Measurements from ENCODE around the gene DACH1.

Gene DACH1

DNA sequence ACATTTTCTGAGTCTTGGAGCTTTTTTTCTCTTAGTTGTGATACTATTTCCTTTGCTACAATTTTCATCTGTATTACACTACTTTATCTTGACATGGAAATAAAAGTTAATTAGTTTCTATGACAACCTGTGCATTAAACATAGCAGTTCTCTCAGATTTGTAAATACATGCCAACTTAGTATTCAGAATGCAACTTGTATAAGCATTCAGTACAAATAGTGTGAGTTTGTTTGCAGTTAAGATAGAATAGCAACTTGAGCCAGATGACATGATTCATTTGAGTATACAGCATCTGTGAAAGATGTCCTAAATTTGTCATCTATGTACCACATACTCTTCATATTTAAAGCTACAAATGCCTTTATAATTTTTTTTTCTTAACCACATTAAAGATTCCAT lies 98.1 kb downstream of the DACH1 start:
- no peaks in the 10 kb centered on the region for H3K4me1 Mint-ChIP-seq (ENCODE audit: low read depth)
- no peak overlapping the region for H3K4me3 Mint-ChIP-seq
- H3K27ac Mint-ChIP-seq = no peak overlapping the region
- no peak for DNase-seq (ENCODE audit: low spot score)
- H3K9me3 Mint-ChIP-seq = no peaks in the 10 kb centered on the region
- H3K27me3 Mint-ChIP-seq (ENCODE audit: low read depth) = no peaks in the 10 kb centered on the region
- no peaks in the 10 kb centered on the region for H3K36me3 Mint-ChIP-seq (ENCODE audit: low read depth)

- Mint-ChIP-seq H3K27me3 (ENCODE audit: low read depth) (no peaks in the 10 kb centered on the region), H3K27ac (no peak overlapping the region), H3K9me3 (no peaks in the 10 kb centered on the region), H3K4me1 (ENCODE audit: low read depth) (no peaks in the 10 kb centered on the region), H3K4me3 (no peak overlapping the region), H3K36me3 (ENCODE audit: low read depth) (no peaks in the 10 kb centered on the region)
- DNase-seq (ENCODE audit: low spot score) = no peak
Observed at GRCh38 chr13:71759651-71760511, 107.1 kb downstream of the DACH1 start.

DNA sequence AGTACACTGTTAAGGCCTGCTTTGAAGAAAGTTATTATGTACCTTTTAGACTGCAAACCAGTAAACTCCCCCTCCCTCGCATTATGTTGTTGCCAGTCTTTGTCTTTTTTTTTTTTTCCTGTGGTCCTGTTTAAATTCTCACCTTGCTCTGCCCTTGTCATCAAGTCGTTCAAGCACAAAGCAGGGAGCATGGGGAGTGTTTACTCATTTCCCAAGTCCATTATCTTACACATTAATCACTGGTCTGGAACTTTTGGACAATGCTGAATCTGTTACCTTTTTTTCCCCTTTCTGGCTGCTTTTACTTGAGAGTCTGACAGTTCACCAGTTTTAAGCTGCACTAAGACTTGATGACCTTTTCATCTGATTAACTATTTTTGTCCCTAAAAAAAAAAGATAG lies 108.2 kb downstream of the DACH1 start:
- H3K27me3 Mint-ChIP-seq (ENCODE audit: low read depth) = no peaks in the 10 kb centered on the region
- no peak for DNase-seq (ENCODE audit: low spot score)

DNA sequence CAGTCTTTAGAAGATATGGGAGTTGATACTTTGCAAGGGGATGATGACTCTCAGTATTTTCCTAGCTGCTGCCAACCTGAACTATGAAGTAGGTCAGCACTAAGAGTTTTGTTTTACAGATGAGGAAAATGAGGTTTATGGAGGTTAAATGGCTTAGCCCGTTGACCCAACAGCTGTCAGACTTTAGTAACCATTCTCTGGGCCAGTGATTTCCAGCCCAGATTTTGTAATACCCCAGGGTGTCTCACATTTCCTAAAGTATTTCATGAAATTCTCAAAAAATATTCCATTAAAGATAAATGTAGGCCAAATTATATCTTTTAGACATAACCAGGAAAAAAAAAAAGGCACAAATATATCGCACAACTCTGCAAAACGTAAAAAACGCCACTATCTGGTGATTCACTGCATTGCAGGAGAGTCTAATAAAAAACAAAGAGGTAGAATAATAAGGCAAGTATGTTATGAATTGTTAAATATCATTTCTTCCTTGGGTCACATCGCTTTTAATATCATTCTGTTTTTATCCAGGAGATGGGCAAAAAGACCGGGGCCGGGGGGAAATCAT lies 112.5 kb downstream of the DACH1 start:
- Mint-ChIP-seq H3K27me3 (ENCODE audit: low read depth) (peaks cover 2% of the 10 kb centered on the region), H3K9me3 (no peaks in the 10 kb centered on the region), H3K27ac (no peak overlapping the region), H3K36me3 (ENCODE audit: low read depth) (no peaks in the 10 kb centered on the region), H3K4me1 (ENCODE audit: low read depth) (no peaks in the 10 kb centered on the region), H3K4me3 (no peak overlapping the region)
- DNase-seq (ENCODE audit: low spot score) = no peak

More for the DNA sequence above, 108.2 kb downstream of the DACH1 start:
- Mint-ChIP-seq H3K4me1 (ENCODE audit: low read depth) (no peaks in the 10 kb centered on the region), H3K9me3 (no peaks in the 10 kb centered on the region), H3K27ac (no peak overlapping the region), H3K4me3 (no peak overlapping the region), H3K36me3 (ENCODE audit: low read depth) (no peaks in the 10 kb centered on the region)

- Mint-ChIP-seq H3K9me3 (no peaks in the 10 kb centered on the region), H3K4me3 (no peak overlapping the region), H3K27me3 (ENCODE audit: low read depth) (peaks cover 2% of the 10 kb centered on the region), H3K4me1 (ENCODE audit: low read depth) (no peaks in the 10 kb centered on the region), H3K27ac (no peak overlapping the region), H3K36me3 (ENCODE audit: low read depth) (no peaks in the 10 kb centered on the region)
- no peak for DNase-seq (ENCODE audit: low spot score)
Observed at GRCh38 chr13:71752775-71753513, 114.1 kb downstream of the DACH1 start.

GRCh38 chr13:71751073-71751472 lies 115.9 kb downstream of the DACH1 start:
- Mint-ChIP-seq H3K9me3 (no peaks in the 10 kb centered on the region), H3K27me3 (ENCODE audit: low read depth) (peaks cover 2% of the 10 kb centered on the region), H3K27ac (no peak overlapping the region), H3K36me3 (ENCODE audit: low read depth) (no peaks in the 10 kb centered on the region), H3K4me3 (no peak overlapping the region), H3K4me1 (ENCODE audit: low read depth) (no peaks in the 10 kb centered on the region)
- no peak for DNase-seq (ENCODE audit: low spot score)

GRCh38 chr13:71730267-71730666 lies 136.7 kb downstream of the DACH1 start:
- Mint-ChIP-seq H3K27ac (no peak overlapping the region), H3K9me3 (no peaks in the 10 kb centered on the region), H3K4me3 (no peak overlapping the region), H3K4me1 (ENCODE audit: low read depth) (no peaks in the 10 kb centered on the region), H3K27me3 (ENCODE audit: low read depth) (no peaks in the 10 kb centered on the region), H3K36me3 (ENCODE audit: low read depth) (no peaks in the 10 kb centered on the region)
- DNase-seq (ENCODE audit: low spot score) = no peak

DNA sequence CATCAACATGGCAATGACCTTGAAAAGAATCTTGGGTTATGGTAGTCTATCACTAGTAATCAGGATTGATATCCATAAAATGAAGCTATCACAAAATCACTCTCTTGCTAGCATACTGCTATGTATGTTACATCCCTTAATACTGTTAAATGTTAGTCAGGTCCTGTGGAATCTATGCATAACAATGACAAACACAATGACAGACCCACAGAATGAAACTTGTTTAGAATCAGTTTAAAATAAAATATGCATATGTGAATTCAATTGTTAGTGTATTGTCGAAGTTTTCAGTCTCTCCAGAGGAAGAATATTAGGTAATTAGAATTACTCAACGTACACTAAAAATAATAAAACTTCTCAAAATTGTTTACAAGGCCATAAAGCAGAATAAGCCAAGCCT lies 137.6 kb downstream of the DACH1 start:
- no peak overlapping the region for H3K4me3 Mint-ChIP-seq
- H3K27ac Mint-ChIP-seq = no peak overlapping the region
- no peaks in the 10 kb centered on the region for H3K9me3 Mint-ChIP-seq
- no peaks in the 10 kb centered on the region for H3K4me1 Mint-ChIP-seq (ENCODE audit: low read depth)
- no peaks in the 10 kb centered on the region for H3K36me3 Mint-ChIP-seq (ENCODE audit: low read depth)
- no peaks in the 10 kb centered on the region for H3K27me3 Mint-ChIP-seq (ENCODE audit: low read depth)
- no peak for DNase-seq (ENCODE audit: low spot score)

DNA sequence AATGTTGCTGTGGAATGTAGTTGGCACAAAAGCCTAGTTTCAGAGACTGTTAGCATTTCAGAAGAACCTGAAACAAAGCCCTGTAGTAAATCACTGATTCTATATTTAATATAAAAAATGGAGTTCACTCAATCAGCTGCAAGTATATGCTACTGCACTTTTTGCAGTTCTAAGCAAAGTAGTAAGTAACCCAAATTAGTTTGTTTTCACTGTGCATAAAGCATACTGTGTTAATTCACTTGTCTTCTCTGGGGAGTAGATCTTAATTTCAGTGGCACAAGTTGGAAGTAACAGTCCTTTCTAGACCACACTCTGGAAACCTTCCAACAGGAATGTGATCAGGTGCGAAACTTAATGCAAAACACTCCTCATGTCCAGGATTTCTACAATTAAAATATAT lies 139.3 kb downstream of the DACH1 start:
- Mint-ChIP-seq H3K4me3 (no peak overlapping the region), H3K27me3 (ENCODE audit: low read depth) (no peaks in the 10 kb centered on the region), H3K36me3 (ENCODE audit: low read depth) (no peaks in the 10 kb centered on the region), H3K9me3 (no peaks in the 10 kb centered on the region), H3K27ac (no peak overlapping the region), H3K4me1 (ENCODE audit: low read depth) (no peaks in the 10 kb centered on the region)
- no peak for DNase-seq (ENCODE audit: low spot score)

GRCh38 chr13:71727042-71727441 lies 140.0 kb downstream of the DACH1 start:
- no peaks in the 10 kb centered on the region for H3K4me1 Mint-ChIP-seq (ENCODE audit: low read depth)
- H3K9me3 Mint-ChIP-seq = no peaks in the 10 kb centered on the region
- no peak overlapping the region for H3K27ac Mint-ChIP-seq
- no peak overlapping the region for H3K4me3 Mint-ChIP-seq
- no peaks in the 10 kb centered on the region for H3K36me3 Mint-ChIP-seq (ENCODE audit: low read depth)
- DNase-seq (ENCODE audit: low spot score) = no peak
- H3K27me3 Mint-ChIP-seq (ENCODE audit: low read depth) = no peaks in the 10 kb centered on the region

GRCh38 chr13:71722206-71722605 lies 144.8 kb downstream of the DACH1 start:
- Mint-ChIP-seq H3K9me3 (no peaks in the 10 kb centered on the region), H3K4me3 (no peak overlapping the region), H3K4me1 (ENCODE audit: low read depth) (no peaks in the 10 kb centered on the region), H3K27me3 (ENCODE audit: low read depth) (no peaks in the 10 kb centered on the region), H3K27ac (no peak overlapping the region), H3K36me3 (ENCODE audit: low read depth) (no peaks in the 10 kb centered on the region)
- DNase-seq (ENCODE audit: low spot score) = no peak

GRCh38 chr13:71721104-71721503 lies 145.9 kb downstream of the DACH1 start:
- Mint-ChIP-seq H3K36me3 (ENCODE audit: low read depth) (no peaks in the 10 kb centered on the region), H3K27ac (no peak overlapping the region), H3K4me3 (no peak overlapping the region), H3K27me3 (ENCODE audit: low read depth) (no peaks in the 10 kb centered on the region), H3K4me1 (ENCODE audit: low read depth) (no peaks in the 10 kb centered on the region), H3K9me3 (no peaks in the 10 kb centered on the region)
- no peak for DNase-seq (ENCODE audit: low spot score)

DNA sequence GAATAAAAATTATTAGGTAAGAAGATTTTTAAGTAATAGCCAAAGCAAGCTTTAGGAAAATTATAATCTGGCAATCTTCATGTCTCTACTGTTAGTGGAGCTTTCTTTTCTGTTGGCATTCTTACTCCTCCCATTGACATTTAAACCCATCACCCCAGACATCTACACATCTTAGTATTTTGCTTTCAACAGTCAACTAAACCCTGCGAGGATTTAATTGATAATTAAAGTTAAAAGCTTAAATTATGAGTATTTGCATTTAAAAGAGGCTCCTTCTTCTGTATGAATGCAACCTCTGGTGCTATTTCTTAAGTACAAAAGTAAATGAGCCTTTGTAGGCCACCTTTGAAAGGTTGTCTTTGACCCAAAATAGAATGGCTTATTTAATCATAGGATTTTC lies 148.1 kb downstream of the DACH1 start:
- Mint-ChIP-seq H3K9me3 (no peaks in the 10 kb centered on the region), H3K27me3 (ENCODE audit: low read depth) (no peaks in the 10 kb centered on the region), H3K4me1 (ENCODE audit: low read depth) (no peaks in the 10 kb centered on the region), H3K27ac (no peak overlapping the region), H3K4me3 (no peak overlapping the region), H3K36me3 (ENCODE audit: low read depth) (no peaks in the 10 kb centered on the region)
- no peak for DNase-seq (ENCODE audit: low spot score)

DNA sequence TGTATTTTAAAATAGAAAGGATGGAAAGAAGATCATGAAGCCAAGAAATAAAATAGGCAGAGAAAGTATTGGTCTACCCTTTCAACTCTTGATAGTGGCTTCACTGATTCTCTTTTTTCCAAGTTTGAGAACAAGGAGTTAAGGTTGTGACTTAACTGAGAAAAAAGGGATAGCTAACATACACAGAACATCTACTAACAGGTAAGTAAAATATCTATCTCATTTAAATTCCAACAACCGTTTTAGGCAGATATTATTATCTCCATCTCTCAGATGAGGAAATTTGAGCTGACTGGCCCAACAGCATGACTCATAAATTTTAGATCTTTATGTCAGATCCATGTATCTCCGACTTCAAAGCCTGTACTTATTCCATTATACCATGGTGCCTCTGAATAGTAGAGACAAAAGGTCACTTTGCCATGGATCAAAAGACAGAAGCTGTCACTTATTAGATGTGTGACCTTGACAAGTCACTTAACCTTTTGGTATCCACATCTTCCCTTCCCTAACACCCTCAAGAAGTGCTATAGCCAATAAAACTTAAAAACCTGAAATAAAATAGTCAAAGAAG lies 152.1 kb downstream of the DACH1 start:
- Mint-ChIP-seq H3K4me1 (ENCODE audit: low read depth) (no peaks in the 10 kb centered on the region), H3K27me3 (ENCODE audit: low read depth) (no peaks in the 10 kb centered on the region), H3K27ac (no peak overlapping the region), H3K9me3 (no peaks in the 10 kb centered on the region), H3K36me3 (ENCODE audit: low read depth) (no peaks in the 10 kb centered on the region), H3K4me3 (no peak overlapping the region)
- no peak for DNase-seq (ENCODE audit: low spot score)

All from T-helper 2 cell treated with Interferon-gamma antibody and Interleukin-4, amounts not matched to agents 5 μg/mL and 100 μg/mL, for 36 hours (primary cell).